ENCODE measurements around the gene ORMDL2. TPM values are rescaled to one million over a fixed set of nuclear protein-coding genes. Genes with fewer than 3 reads are reported as not detected.
"Not testable (repeated sequence)": the region's sequence is repeated elsewhere in the genome, so short reads cannot be mapped to it uniquely, and the experiment has no call there.

Gene ORMDL2
- total RNA-seq, 1 donor from 2014 or later = 25.2 TPM

DNA sequence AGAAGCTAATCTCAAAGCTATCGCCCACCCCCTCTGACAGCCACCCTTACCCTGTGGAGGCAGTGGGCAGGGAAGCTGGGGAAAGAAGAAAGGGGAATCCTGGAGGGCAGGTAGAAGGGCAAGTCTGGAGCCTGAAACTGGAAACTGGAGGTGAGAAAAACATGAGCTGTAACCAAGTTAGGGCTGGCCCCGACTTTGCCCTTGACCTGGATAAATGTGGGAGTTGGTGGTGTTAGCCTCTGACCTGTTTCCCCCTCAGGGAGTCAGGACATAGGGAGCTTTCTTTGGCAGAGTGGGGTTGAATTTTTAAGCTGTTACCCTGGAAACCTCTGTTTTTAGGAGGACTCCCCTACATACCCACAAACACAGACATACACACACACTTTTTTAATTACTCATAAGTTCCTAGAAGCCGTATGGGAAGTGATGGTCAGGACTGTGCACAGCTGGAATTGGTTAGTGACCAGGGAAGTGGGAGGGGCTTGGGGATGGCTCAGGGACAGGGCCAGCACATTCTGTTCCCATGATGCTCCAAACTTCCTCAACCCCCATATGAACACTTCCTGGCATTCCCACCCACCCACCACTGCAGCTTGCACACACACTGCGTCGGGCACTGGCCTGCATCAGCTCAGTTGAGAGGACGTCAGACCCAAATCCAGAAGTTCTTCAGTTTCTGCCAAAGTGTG is 29.9 kb downstream of the ORMDL2 start:
- ATAC-seq (peak; percentile 97), DNase-seq (ENCODE audit: low spot score) (peak; percentile 90)
- intact Hi-C loops (cut with DNase I) = no loop called here

DNA sequence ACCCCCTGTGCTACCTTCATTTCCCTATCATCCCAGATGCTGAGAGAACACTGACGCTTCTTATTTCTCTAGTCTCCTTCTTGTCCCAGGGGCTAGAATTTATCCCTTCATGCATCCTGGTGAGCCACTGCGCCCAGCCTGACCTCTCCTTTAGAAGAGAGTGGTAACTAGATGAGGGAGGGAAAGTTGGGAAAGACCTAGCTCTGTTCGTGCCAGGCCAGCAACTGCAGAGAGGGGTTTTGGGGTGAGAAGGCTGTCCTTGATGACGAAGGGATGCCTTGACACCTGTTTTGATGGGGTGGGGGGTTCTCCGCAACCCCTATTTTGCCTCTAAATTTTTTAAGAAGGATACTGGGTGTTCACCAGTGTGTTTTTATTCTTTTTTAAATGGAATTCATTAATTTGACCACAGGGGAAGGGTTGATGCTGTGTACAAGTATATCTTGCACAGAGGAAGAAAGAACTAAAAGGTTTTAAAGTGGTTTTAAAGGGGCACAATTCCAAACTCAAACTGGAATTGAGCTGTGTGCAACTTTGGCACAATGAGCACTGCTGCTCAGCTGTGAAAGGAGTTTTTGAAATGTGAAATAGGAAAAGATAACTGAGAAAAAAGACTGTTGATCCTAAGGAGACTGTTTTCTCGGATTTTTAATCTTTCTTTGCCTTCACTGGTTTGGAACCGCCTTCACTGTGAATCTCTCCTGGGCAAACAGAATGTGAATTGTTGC is 31.9 kb downstream of the ORMDL2 start:
- intact Hi-C loops (cut with DNase I) = no loop called here
- DNase-seq (ENCODE audit: low spot score) (no peak), ATAC-seq (no peak)

DNA sequence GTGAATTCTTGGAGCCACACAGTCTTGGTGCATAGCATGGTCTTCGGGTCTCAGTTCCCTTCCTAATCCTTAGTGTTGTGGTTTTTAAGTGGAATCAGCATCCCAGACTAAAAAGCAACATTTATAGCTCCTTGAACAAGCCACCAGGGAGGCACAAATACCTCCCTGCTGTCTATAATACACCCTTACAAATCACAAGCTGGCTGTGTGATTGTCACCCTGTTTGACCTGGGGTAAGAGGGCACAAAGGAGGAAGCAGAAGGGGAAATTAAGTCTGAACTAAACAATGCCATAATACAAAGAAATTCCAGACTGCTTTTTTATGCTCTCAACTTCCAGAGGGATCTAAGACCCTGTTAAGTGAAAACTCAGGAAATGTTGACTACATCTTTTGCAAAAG is 32.6 kb downstream of the ORMDL2 start:
- DNase-seq (ENCODE audit: low spot score) (no peak), ATAC-seq (no peak)
- intact Hi-C loops (cut with DNase I) = no loop called here

- ATAC-seq = no peak
- DNase-seq (ENCODE audit: low spot score) = no peak
- intact Hi-C loops (cut with DNase I) = no loop called here
These were observed 33.1 kb downstream of the ORMDL2 start for GRCh38 chr12:55850893-55851292.

DNA sequence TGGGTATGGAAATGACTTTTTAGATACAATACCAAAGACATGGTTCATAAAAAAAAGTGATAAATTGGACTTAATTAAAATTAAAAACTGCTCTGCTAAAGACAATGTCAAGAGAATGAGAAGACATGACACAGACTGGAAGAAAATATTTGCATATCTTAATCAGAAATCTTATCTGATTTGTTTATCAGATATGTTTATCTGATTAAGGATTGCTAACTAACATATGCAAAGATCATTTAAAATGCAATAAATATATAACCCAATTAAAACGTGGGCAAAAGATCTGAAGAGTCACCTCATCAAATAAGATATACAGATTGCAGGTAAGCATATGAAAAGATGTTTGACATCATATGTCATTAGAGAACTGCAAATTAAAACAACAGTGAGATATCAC is 34.9 kb downstream of the ORMDL2 start:
- no peak for DNase-seq (ENCODE audit: low spot score)
- ATAC-seq = no peak
- intact Hi-C loops (cut with DNase I) = no loop called here

- DNase-seq (ENCODE audit: low spot score) (no peak), ATAC-seq (no peak)
- intact Hi-C loops (cut with DNase I) = no loop called here
These were observed 43.6 kb downstream of the ORMDL2 start for GRCh38 chr12:55861396-55861795.

DNA sequence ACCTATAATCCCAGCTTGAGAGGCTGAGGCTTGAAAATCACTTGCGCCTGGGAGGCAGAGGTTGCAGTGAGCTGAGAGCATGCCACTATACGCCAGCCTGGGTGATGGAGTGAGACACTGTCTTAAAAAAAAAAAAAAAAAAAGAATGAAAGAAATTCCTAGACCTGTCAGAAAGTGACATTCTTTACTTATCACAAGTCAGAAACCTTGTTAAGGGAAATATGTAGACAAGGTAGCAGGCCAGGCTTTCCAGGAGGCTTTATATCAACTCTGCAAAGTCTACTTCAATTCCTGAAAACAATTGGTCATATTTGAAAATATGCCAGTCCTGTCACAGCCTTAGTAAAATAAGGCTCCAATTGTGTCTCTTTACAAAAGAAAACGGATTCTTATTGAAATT is 44.0 kb downstream of the ORMDL2 start:
- intact Hi-C loops (cut with DNase I) = no loop called here
- ATAC-seq (no peak), DNase-seq (ENCODE audit: low spot score) (no peak)

- no peak for DNase-seq (ENCODE audit: low spot score)
- ATAC-seq = no peak
- intact Hi-C loops (cut with DNase I) = no loop called here
These were observed 44.4 kb downstream of the ORMDL2 start for GRCh38 chr12:55862286-55862685.

DNA sequence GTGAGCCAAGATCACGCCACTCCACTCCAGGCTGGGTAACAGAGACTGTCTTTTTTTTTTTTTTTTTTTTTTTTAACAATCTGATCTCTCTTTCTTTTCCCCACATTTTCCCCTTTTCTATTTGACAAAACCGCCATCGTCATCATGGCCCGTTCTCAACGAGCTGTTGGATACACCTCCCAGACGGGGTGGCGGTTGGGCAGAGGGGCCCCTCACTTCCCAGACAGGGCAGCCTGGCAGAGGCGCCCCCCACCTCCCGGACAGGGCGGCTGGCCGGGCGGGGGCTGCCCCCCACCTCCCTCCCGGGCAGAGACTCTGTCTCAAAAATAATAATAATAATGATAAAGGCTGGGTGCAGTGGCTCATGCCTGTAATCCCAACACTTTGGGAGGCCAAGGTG is 45.1 kb downstream of the ORMDL2 start:
- DNase-seq (ENCODE audit: low spot score); intact Hi-C loops (cut with DNase I); ATAC-seq: not testable (repeated sequence)

DNA sequence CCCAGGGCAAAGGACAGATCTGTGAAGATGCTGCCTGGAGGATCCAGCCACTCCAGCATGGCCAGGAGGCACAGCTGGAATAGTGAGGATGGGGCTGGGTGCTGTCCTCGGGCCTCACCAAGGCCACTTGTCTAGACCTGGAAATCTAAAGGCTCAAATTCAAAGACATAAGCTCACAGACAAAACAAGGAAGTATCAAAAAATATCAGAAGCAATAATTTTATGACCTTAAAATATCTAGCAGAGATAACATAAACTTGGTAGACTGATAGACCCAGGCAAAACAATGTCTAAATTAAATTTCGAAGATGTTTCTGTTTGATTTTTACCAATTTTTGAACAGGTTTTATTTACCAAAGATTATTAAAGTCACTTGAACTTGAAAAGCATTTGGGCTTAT is 47.5 kb downstream of the ORMDL2 start:
- intact Hi-C loops (cut with DNase I) = no loop called here
- no peak for ATAC-seq

DNA sequence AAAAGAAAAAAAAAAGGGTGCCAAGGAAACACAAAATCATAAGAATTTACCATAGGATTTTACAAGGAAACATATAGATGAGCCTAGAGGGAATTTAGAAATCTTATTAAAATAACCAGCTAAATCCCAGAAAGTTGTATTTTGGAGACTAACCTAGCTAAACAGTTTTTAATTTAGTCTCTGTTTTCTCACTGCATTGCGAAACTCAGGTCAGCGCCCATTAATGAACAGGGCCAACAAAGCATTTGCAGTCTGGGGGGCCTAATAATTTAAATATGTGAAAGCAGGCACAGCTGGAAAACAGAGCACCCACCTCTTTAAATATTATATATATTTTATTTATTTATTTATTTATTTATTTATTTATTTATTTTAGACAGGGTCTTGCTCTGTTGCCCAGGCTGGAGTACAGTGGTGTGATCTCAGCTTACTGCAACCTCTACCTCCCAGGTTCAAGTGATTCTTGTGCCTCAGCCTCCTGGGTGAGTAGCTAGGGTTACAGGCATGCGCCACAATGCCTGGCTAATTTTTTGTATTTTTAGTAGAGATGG is 48.7 kb downstream of the ORMDL2 start:
- ATAC-seq; DNase-seq (ENCODE audit: low spot score); intact Hi-C loops (cut with DNase I): not testable (repeated sequence)

More for the DNA sequence above, 47.5 kb downstream of the ORMDL2 start:
- no peak for DNase-seq (ENCODE audit: low spot score)

Other genes with a start within 250 kb of the ORMDL2 start
- not detected for gene OR2AP1, start 245.6 kb upstream of the ORMDL2 start, total RNA-seq
- not detected for gene OR10P1, start 181.1 kb upstream of the ORMDL2 start, total RNA-seq
- 307 TPM for gene ITGA7, start 110.1 kb upstream of the ORMDL2 start, total RNA-seq
- gene BLOC1S1, start 102.0 kb upstream of the ORMDL2 start, total RNA-seq = 171 TPM
- gene RDH5, start 97.6 kb upstream of the ORMDL2 start, total RNA-seq = 23.3 TPM
- 870 TPM for gene CD63, start 89.0 kb upstream of the ORMDL2 start, total RNA-seq
- gene GDF11, start 74.9 kb upstream of the ORMDL2 start, total RNA-seq = 10.0 TPM
- gene SARNP, start 317 bp upstream of the ORMDL2 start, total RNA-seq = 54.0 TPM
- 23.4 TPM for gene DNAJC14, start 11.5 kb downstream of the ORMDL2 start, total RNA-seq
- gene MMP19, start 24.9 kb downstream of the ORMDL2 start, total RNA-seq = 9.1 TPM
- gene PYM1, start 109.9 kb downstream of the ORMDL2 start, total RNA-seq = 21.8 TPM
- 31.8 TPM for gene DGKA, start 113.1 kb downstream of the ORMDL2 start, total RNA-seq
- 0.49 TPM for gene PMEL, start 148.0 kb downstream of the ORMDL2 start, total RNA-seq
- gene CDK2, start 148.8 kb downstream of the ORMDL2 start, total RNA-seq = 14.4 TPM
- gene RAB5B, start 156.0 kb downstream of the ORMDL2 start, total RNA-seq = 143 TPM
- 20.3 TPM for gene SUOX, start 179.2 kb downstream of the ORMDL2 start, total RNA-seq
- gene IKZF4, start 203.0 kb downstream of the ORMDL2 start, total RNA-seq = 13.7 TPM
- gene RPS26, start 223.9 kb downstream of the ORMDL2 start, total RNA-seq = 93.6 TPM